HFFc6 (cell line): ENCODE results near the gene GINS3. TPM values are rescaled to one million over a fixed set of nuclear protein-coding genes. Genes with fewer than 3 reads are reported as not detected.
"Not testable (repeated sequence)": the region's sequence is repeated elsewhere in the genome, so short reads cannot be mapped to it uniquely, and the experiment has no call there.

Experiments used
- DNase-seq: peaks from one replicate; pipeline ENCODE4 v3.0.0-alpha.2; 2018
- H3K27ac Mint-ChIP-seq: 2 replicates; pipeline ENCODE4 v1.8.0; 2020; ENCODE audit warnings: mild to moderate bottlenecking, mixed read lengths
- H3K27me3 Mint-ChIP-seq: 2 replicates; pipeline ENCODE4 v1.8.0; 2021; ENCODE audit warnings: mild to moderate bottlenecking, moderate library complexity, mixed read lengths; ENCODE audit not compliant: insufficient read depth
- H3K36me3 Mint-ChIP-seq: 2 replicates; pipeline ENCODE4 v1.8.0; 2021; ENCODE audit warnings: low read depth, mixed read lengths
- H3K4me1 Mint-ChIP-seq: 2 replicates; pipeline ENCODE4 v1.8.0; 2020; ENCODE audit warnings: low read depth, mixed read lengths
- H3K4me3 Mint-ChIP-seq: 2 replicates; pipeline ENCODE4 v1.8.0; 2020; ENCODE audit warnings: mild to moderate bottlenecking, moderate library complexity, mixed read lengths
- H3K9me3 Mint-ChIP-seq: 2 replicates; pipeline ENCODE4 v1.8.0; 2020; ENCODE audit warnings: mild to moderate bottlenecking, mixed read lengths
- total RNA-seq, 6 experiments: library from RNA; stranded (reverse); fragmentation: NEBNext Ultra II Directional; extraction: Animal tissue kit (Norgen Biotek cat#: 25700); gene quantifications; 2 replicates in 1 of 6; 3 replicates in 5 of 6; pipeline ENCODE4 v1.2.3, GENCODE V29; 2021
- TF ChIP-seq, protein P1 (sequence below): fragments of 200-600 bp; sonication (generic); IDR thresholded peaks from 2 replicates; pipeline ENCODE4 v1.5.0; 2021; ENCODE audit warnings: antibody characterized with exemption, mild to moderate bottlenecking

GINS3 gene
- total RNA-seq, 6 experiments from 2014 or later: 3.0 to 6.4 (median 5.9) TPM

GRCh38 chr16:58415003-58415402 lies 22.7 kb downstream of the GINS3 start:
- H3K4me1 Mint-ChIP-seq: peaks cover 13% of the 10 kb centered on the region
- no peak for DNase-seq
- TF ChIP-seq, protein P1, sequence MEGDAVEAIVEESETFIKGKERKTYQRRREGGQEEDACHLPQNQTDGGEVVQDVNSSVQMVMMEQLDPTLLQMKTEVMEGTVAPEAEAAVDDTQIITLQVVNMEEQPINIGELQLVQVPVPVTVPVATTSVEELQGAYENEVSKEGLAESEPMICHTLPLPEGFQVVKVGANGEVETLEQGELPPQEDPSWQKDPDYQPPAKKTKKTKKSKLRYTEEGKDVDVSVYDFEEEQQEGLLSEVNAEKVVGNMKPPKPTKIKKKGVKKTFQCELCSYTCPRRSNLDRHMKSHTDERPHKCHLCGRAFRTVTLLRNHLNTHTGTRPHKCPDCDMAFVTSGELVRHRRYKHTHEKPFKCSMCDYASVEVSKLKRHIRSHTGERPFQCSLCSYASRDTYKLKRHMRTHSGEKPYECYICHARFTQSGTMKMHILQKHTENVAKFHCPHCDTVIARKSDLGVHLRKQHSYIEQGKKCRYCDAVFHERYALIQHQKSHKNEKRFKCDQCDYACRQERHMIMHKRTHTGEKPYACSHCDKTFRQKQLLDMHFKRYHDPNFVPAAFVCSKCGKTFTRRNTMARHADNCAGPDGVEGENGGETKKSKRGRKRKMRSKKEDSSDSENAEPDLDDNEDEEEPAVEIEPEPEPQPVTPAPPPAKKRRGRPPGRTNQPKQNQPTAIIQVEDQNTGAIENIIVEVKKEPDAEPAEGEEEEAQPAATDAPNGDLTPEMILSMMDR: no peak

GRCh38 chr16:58415961-58416360 lies 23.7 kb downstream of the GINS3 start:
- not testable (repeated sequence) for H3K9me3 Mint-ChIP-seq, H3K36me3 Mint-ChIP-seq, H3K4me3 Mint-ChIP-seq, H3K27ac Mint-ChIP-seq, DNase-seq, H3K27me3 Mint-ChIP-seq
- peaks cover 18% of the 10 kb centered on the region for H3K4me1 Mint-ChIP-seq

More at GRCh38 chr16:58415003-58415402, 22.7 kb downstream of the GINS3 start:
- no peaks in the 10 kb centered on the region for H3K9me3 Mint-ChIP-seq
- H3K36me3 Mint-ChIP-seq: no peaks in the 10 kb centered on the region
- no peak overlapping the region for H3K27ac Mint-ChIP-seq
- H3K27me3 Mint-ChIP-seq: peaks cover 7% of the 10 kb centered on the region
- H3K4me3 Mint-ChIP-seq: no peak overlapping the region

GRCh38 chr16:58417035-58417434 lies 24.8 kb downstream of the GINS3 start:
- TF ChIP-seq, protein P1: no peak
- H3K4me1 Mint-ChIP-seq: peaks cover 26% of the 10 kb centered on the region
- H3K27ac Mint-ChIP-seq: no peak overlapping the region
- no peak overlapping the region for H3K4me3 Mint-ChIP-seq
- H3K9me3 Mint-ChIP-seq: no peaks in the 10 kb centered on the region
- peaks cover 10% of the 10 kb centered on the region for H3K27me3 Mint-ChIP-seq
- no peaks in the 10 kb centered on the region for H3K36me3 Mint-ChIP-seq
- no peak for DNase-seq

GRCh38 chr16:58417600-58417999 lies 25.3 kb downstream of the GINS3 start:
- H3K4me1 Mint-ChIP-seq: peaks cover 26% of the 10 kb centered on the region
- H3K4me3 Mint-ChIP-seq: no peak overlapping the region
- peaks cover 10% of the 10 kb centered on the region for H3K27me3 Mint-ChIP-seq
- TF ChIP-seq, protein P1: no peak
- no peak for DNase-seq
- no peak overlapping the region for H3K27ac Mint-ChIP-seq
- no peaks in the 10 kb centered on the region for H3K9me3 Mint-ChIP-seq
- H3K36me3 Mint-ChIP-seq: no peaks in the 10 kb centered on the region

DNA sequence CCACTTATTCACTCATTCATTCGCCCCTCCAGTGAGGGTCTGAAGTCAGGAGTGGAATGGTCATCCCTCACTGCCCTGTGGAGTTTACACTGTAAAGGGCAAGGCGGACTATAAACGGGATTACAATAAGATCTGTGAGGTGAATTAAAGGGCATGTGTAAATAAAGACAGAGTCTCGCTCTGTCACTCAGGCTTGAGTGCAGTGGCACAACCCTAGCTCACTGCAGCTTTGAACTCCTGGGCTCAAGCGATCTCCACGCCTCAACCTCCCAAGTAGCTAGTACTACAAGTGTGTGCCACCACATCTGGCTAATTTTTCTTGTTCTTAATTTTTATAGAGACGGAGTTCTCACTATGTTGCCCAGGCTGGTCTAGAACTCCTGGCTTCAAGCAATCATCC lies 25.8 kb downstream of the GINS3 start:
- Mint-ChIP-seq H3K4me1 (peaks cover 26% of the 10 kb centered on the region), H3K4me3 (no peak overlapping the region), H3K9me3 (no peaks in the 10 kb centered on the region), H3K27ac (no peak overlapping the region), H3K36me3 (no peaks in the 10 kb centered on the region), H3K27me3 (peaks cover 12% of the 10 kb centered on the region)
- DNase-seq: no peak
- TF ChIP-seq, protein P1: no peak

DNA sequence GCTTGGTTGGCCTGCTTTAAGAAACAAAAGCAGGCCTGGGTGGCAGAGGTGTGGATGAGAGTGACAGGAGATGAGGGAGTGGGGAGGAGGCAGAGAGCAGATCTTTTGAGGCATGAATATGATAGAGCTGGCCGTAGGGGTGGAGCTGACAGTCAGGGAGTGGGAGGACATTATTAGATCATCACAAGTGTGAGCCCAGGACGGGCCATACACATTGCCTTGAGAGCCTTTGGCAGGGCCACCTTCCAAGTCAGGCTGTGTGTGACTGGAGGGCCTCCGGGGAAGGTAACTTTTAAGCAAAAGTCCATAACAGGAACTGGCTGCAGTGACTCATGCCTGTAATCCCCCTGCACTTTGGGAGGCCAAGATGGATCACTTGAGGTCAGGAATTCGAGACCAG lies 26.3 kb downstream of the GINS3 start:
- H3K4me3 Mint-ChIP-seq: no peak overlapping the region
- H3K27ac Mint-ChIP-seq: no peak overlapping the region
- peaks cover 12% of the 10 kb centered on the region for H3K27me3 Mint-ChIP-seq

More for the DNA sequence above, 26.3 kb downstream of the GINS3 start:
- peaks cover 26% of the 10 kb centered on the region for H3K4me1 Mint-ChIP-seq
- H3K9me3 Mint-ChIP-seq: no peaks in the 10 kb centered on the region
- no peaks in the 10 kb centered on the region for H3K36me3 Mint-ChIP-seq
- TF ChIP-seq, protein P1: no peak
- DNase-seq: no peak
